HepG2 (cell line): ENCODE data around the gene LCN2. TPM values are rescaled to one million over a fixed set of nuclear protein-coding genes. Genes with fewer than 3 reads are reported as not detected.

ENCODE experiments used
- ARID4A ChIP-seq: sonication (generic); formaldehyde crosslinking; IDR thresholded peaks from 2 replicates; pipeline ENCODE4 v1.5.0; 2020; ENCODE audit warnings: mild to moderate bottlenecking, missing genetic modification reagents, borderline replicate concordance
- E2F5 ChIP-seq: sonication (generic); formaldehyde crosslinking; conservative IDR thresholded peaks from 2 replicates; pipeline ENCODE4 v1.4.0; 2020; ENCODE audit warnings: missing genetic modification reagents
- HIC2 ChIP-seq: sonication (generic); formaldehyde crosslinking; IDR thresholded peaks from 2 replicates; pipeline ENCODE4 v1.9.0; 2022; ENCODE audit warnings: low read depth, missing genetic modification reagents
- HNRNPUL1 ChIP-seq: fragments of 200-400 bp; formaldehyde crosslinking; IDR thresholded peaks from 2 replicates; pipeline ENCODE4 v1.6.1; 2017; ENCODE audit warnings: low read depth, mild to moderate bottlenecking, low read length, moderate library complexity
- IKZF5 ChIP-seq: IDR thresholded peaks from 2 replicates; pipeline ENCODE4 v1.6.1; 2018; ENCODE audit warnings: missing genetic modification reagents, mild to moderate bottlenecking, missing compliant biosample characterization
- JARID2 ChIP-seq: sonication (generic); formaldehyde crosslinking; IDR thresholded peaks from 2 replicates; pipeline ENCODE4 v1.8.1; 2023; ENCODE audit warnings: missing genetic modification reagents, inconsistent platforms; ENCODE audit not compliant: insufficient replicate concordance
- MBD4 ChIP-seq: IDR thresholded peaks from 2 replicates; pipeline ENCODE4 v1.6.1; 2012; ENCODE audit warnings: low read length, inconsistent platforms, borderline replicate concordance
- MEIS1 ChIP-seq: sonication (generic); formaldehyde crosslinking; IDR thresholded peaks from 2 replicates; pipeline ENCODE4 v1.9.0; 2021; ENCODE audit warnings: mild to moderate bottlenecking, missing genetic modification reagents, moderate library complexity, borderline replicate concordance
- PHF21A ChIP-seq: sonication (generic); formaldehyde crosslinking; IDR thresholded peaks from 2 replicates; pipeline ENCODE4 v1.5.0; 2020; ENCODE audit warnings: mild to moderate bottlenecking, missing genetic modification reagents
- RFX3 ChIP-seq: IDR thresholded peaks from 2 replicates; pipeline ENCODE4 v1.6.1; 2016; ENCODE audit warnings: missing biosample characterization, missing genetic modification reagents
- THAP7 ChIP-seq: sonication (generic); formaldehyde crosslinking; IDR thresholded peaks from 2 replicates; pipeline ENCODE4 v1.8.1; 2023; ENCODE audit warnings: mild to moderate bottlenecking, missing genetic modification reagents
- THYN1 ChIP-seq: sonication (generic); formaldehyde crosslinking; IDR thresholded peaks from 2 replicates; pipeline ENCODE4 v1.8.1; 2023; ENCODE audit warnings: low read depth, mild to moderate bottlenecking, moderate library complexity, missing genetic modification reagents, borderline replicate concordance
- ZNF180 ChIP-seq: sonication (generic); formaldehyde crosslinking; IDR thresholded peaks from 2 replicates; pipeline ENCODE4 v1.4.0; 2020; ENCODE audit warnings: low read depth, missing genetic modification reagents, borderline replicate concordance
- ZNF350 ChIP-seq: sonication (generic); formaldehyde crosslinking; IDR thresholded peaks from 2 replicates; pipeline ENCODE4 v1.4.0; 2020; ENCODE audit warnings: mild to moderate bottlenecking, low read depth, missing genetic modification reagents, borderline replicate concordance
- ZNF589 ChIP-seq: sonication (generic); formaldehyde crosslinking; conservative IDR thresholded peaks from 2 replicates; pipeline ENCODE4 v1.8.0; 2022; ENCODE audit warnings: mild to moderate bottlenecking, moderate library complexity, missing genetic modification reagents
- ZNF605 ChIP-seq: sonication (generic); formaldehyde crosslinking; IDR thresholded peaks from 2 replicates; pipeline ENCODE4 v1.8.0; 2022; ENCODE audit warnings: mild to moderate bottlenecking, missing genetic modification reagents
- ZNF710 ChIP-seq: sonication (generic); formaldehyde crosslinking; IDR thresholded peaks from 2 replicates; pipeline ENCODE4 v1.5.0; 2020; ENCODE audit warnings: mild to moderate bottlenecking, missing genetic modification reagents, borderline replicate concordance
- polyA plus RNA-seq, 8 experiments: library from polyadenylated mRNA; depleted of rRNA in 3 of 8; stranded (reverse) in 7 of 8; unstranded in 1 of 8; fragments of >200 nt; fragmentation: Illumina TruSeq in 4 of 8; extraction: Trizol in 4 of 8; gene quantifications; 2 replicates each; pipeline versions ENCODE4 v1.2.1 to v1.2.3, GENCODE V29; 2011 to 2016; ENCODE audit warnings: low read depth in 4 of 8, missing spikeins in 1 of 8, mixed read lengths in 1 of 8; ENCODE audit not compliant: insufficient read depth in 1 of 8
- total RNA-seq, 5 experiments: library from RNA; depleted of rRNA; stranded (reverse); fragments of >200 nt; fragmentation: Illumina TruSeq; extraction: Trizol; gene quantifications; 2 replicates each; pipeline ENCODE4 v1.2.3, GENCODE V29; 2016; ENCODE audit warnings: low read depth in 1 of 5

LCN2 gene
- total and polyA plus RNA-seq, 2 of the 13 experiments (the other 11 are each of a cell fraction or from before 2014, with no cell fraction given): 0.38 to 1.4 TPM

- TF ChIP-seq IKZF5 (CRISPR knock-in tag): peak; percentile 98
- TF ChIP-seq THYN1 (CRISPR knock-in tag): no peak
- no peak for TF ChIP-seq MBD4
- TF ChIP-seq ZNF180 (CRISPR knock-in tag): no peak
- TF ChIP-seq JARID2: no peak
- peak; percentile 94 for TF ChIP-seq ZNF710 (CRISPR knock-in tag)
- peak; percentile 91 for TF ChIP-seq ZNF605 (CRISPR knock-in tag)
- TF ChIP-seq ARID4A: peak; percentile 96
- peak; percentile 99 for TF ChIP-seq PHF21A (CRISPR knock-in tag)
- TF ChIP-seq HIC2 (CRISPR knock-in tag): peak; percentile 97
- peak; percentile 99 for TF ChIP-seq MEIS1
- TF ChIP-seq ZNF350: peak; percentile 92
- no peak for TF ChIP-seq HNRNPUL1
- no peak for TF ChIP-seq E2F5 (CRISPR knock-in tag)
- TF ChIP-seq THAP7 (CRISPR knock-in tag): peak; percentile 90; the same call in 1 of the 2 replicates
- no peak; the same call in 1 of the 2 replicates for TF ChIP-seq ZNF589 (CRISPR knock-in tag)
- no peak for TF ChIP-seq RFX3 (CRISPR knock-in tag)
Observed at GRCh38 chr9:128102861-128103588, 46.2 kb upstream of the LCN2 start (continued).
